Gastroesophageal sphincter (tissue), 3 donors: ENCODE results near the gene ZNF436.

Experiments used
- CTCF ChIP-seq, 4 experiments: fragments of 200-600 bp in 2 of 4; fragments of 450-650 bp in 2 of 4; sonication (generic) in 1 of 4; IDR thresholded peaks; one replicate each; pipeline ENCODE4 v1.5.1; 2017 to 2019; ENCODE audit warnings: antibody characterized with exemption in 4 of 4, mild to moderate bottlenecking in 2 of 4, moderate library complexity in 2 of 4
- POLR2A ChIP-seq, 2 donors: fragments of 450-650 bp; IDR thresholded peaks; one replicate each; pipeline ENCODE4 v1.6.1; 2017; ENCODE audit warnings: antibody characterized with exemption in 2 of 2, mild to moderate bottlenecking in 2 of 2, moderate library complexity in 1 of 2

- no peak for TF ChIP-seq CTCF (IDR thresholded peaks at IDR 0.05)
- no peak for TF ChIP-seq POLR2A (IDR thresholded peaks at IDR 0.05)
These were observed 24.1 kb upstream of the ZNF436 start for GRCh38 chr1:23393706-23394105.
